B cell (primary cell): Measurements from ENCODE around the gene ARHGDIB. TPM values are rescaled to one million over a fixed set of nuclear protein-coding genes. Genes with fewer than 3 reads are reported as not detected.

ENCODE experiments used
- ATAC-seq: fragments of 200-7000 bp; cut with Tn5 transposase; one replicate; pipeline ENCODE4 v1.10.0; 2021; ENCODE audit warnings: low read depth, mild to moderate bottlenecking, moderate number of reproducible peaks, moderate library complexity
- CTCF ChIA-PET: fragments of 350-600 bp; sonication (Branson Sonifier 250); formaldehyde crosslinking; loops from one replicate; lab custom pipeline; 2021; ENCODE audit warnings: antibody characterized with exemption, inconsistent platforms; lab: Charles Lee
- POLR2A ChIA-PET: fragments of 350-600 bp; sonication (Branson Sonifier 250); formaldehyde crosslinking; loops from one replicate; lab custom pipeline; 2021; ENCODE audit warnings: antibody characterized with exemption; lab: Charles Lee
- DNase-seq: peaks from one replicate; pipeline ENCODE4 v3.0.0; 2013
- H2AFZ ChIP-seq: 2 replicates; pipeline ENCODE4 v1.6.1; 2012; ENCODE audit warnings: mild to moderate bottlenecking, low read depth, low read length; ENCODE audit not compliant: insufficient read depth, poor library complexity, severe bottlenecking
- H3K27ac ChIP-seq, 2 donors: 1 replicate in 1 of 2; 2 replicates in 1 of 2; pipeline ENCODE4 v1.5.1; 2012 to 2013; ENCODE audit warnings: low read length in 2 of 2, mild to moderate bottlenecking in 2 of 2, moderate library complexity in 1 of 2
- H3K27me3 ChIP-seq, 4 experiments: fragments of 200-600 bp in 1 of 4; sonication (generic) in 1 of 4; replicated peaks in 1 of 4; 1 replicate in 2 of 4; 2 replicates in 2 of 4; pipeline versions ENCODE4 v1.6.1 to v1.7.0; 2013 to 2016; ENCODE audit warnings: low read length in 3 of 4, mild to moderate bottlenecking in 2 of 4, mixed read lengths in 1 of 4, moderate library complexity in 1 of 4; ENCODE audit not compliant: insufficient read depth in 4 of 4, control insufficient read depth in 3 of 4; ENCODE audit errors: control extremely low read depth in 1 of 4
- H3K36me3 ChIP-seq, 2 experiments: replicated peaks in 1 of 2; 1 replicate in 1 of 2; 2 replicates in 1 of 2; pipeline versions ENCODE4 v1.6.1 to v1.7.1; 2013; ENCODE audit warnings: low read length in 1 of 2; ENCODE audit not compliant: insufficient read depth in 2 of 2, control insufficient read depth in 1 of 2; ENCODE audit errors: control extremely low read depth in 1 of 2, extremely low read depth in 1 of 2
- H3K4me1 ChIP-seq, 2 donors: fragments of 200-600 bp in 1 of 2; sonication (generic) in 1 of 2; 1 replicate in 1 of 2; 2 replicates in 1 of 2; pipeline versions ENCODE4 v1.5.1 to v1.6.1; 2013 to 2017; ENCODE audit warnings: low read length in 2 of 2; ENCODE audit not compliant: control insufficient read depth in 2 of 2, insufficient read depth in 2 of 2
- H3K4me2 ChIP-seq: replicated peaks from 2 replicates; pipeline ENCODE3; 2012; ENCODE audit warnings: mild to moderate bottlenecking, low read depth, low read length; ENCODE audit not compliant: poor library complexity, severe bottlenecking
- H3K4me3 ChIP-seq, 5 experiments: fragments of 200-600 bp in 1 of 5; sonication (generic) in 1 of 5; 1 replicate in 3 of 5; 2 replicates in 2 of 5; pipeline versions ENCODE4 v1.5.1 to v1.7.0; 2011 to 2016; ENCODE audit warnings: low read length in 4 of 5, mild to moderate bottlenecking in 4 of 5, low read depth in 2 of 5, control low read depth in 1 of 5, moderate library complexity in 1 of 5; ENCODE audit not compliant: insufficient read depth in 1 of 5; ENCODE audit errors: control extremely low read depth in 1 of 5, extremely low read depth in 1 of 5
- H3K79me2 ChIP-seq: fragments of 200-600 bp; sonication (generic); one replicate; pipeline ENCODE4 v1.6.0; 2016; ENCODE audit warnings: low read length; ENCODE audit not compliant: control insufficient read depth, insufficient read depth
- H3K9ac ChIP-seq: fragments of 200-600 bp; sonication (generic); 2 replicates; pipeline ENCODE4 v1.6.1; 2017; ENCODE audit warnings: mild to moderate bottlenecking, low read length, moderate library complexity
- H3K9me3 ChIP-seq, 3 donors: one replicate each; pipeline versions ENCODE4 v1.6.1 to v1.7.1; 2013; ENCODE audit warnings: low read length in 2 of 3; ENCODE audit not compliant: control insufficient read depth in 2 of 3, insufficient read depth in 1 of 3; ENCODE audit errors: control extremely low read depth in 1 of 3
- H4K20me1 ChIP-seq: 2 replicates; pipeline ENCODE4 v1.6.0; 2012; ENCODE audit warnings: mild to moderate bottlenecking, low read length; ENCODE audit not compliant: insufficient read depth, control insufficient read depth, poor library complexity, severe bottlenecking
- H3K27ac Mint-ChIP-seq: one replicate; pipeline ENCODE4 v1.8.0; 2021; ENCODE audit warnings: mixed read lengths
- H3K27me3 Mint-ChIP-seq: one replicate; pipeline ENCODE4 v1.8.0; 2021; ENCODE audit warnings: mixed read lengths
- H3K4me1 Mint-ChIP-seq: one replicate; pipeline ENCODE4 v1.8.0; 2021; ENCODE audit warnings: mixed read lengths
- H3K4me3 Mint-ChIP-seq: one replicate; pipeline ENCODE4 v1.8.0; 2021; ENCODE audit warnings: mixed read lengths
- H3K9me3 Mint-ChIP-seq: one replicate; pipeline ENCODE4 v1.8.0; 2022; ENCODE audit warnings: mixed read lengths; ENCODE audit not compliant: insufficient read depth
- CTCF ChIP-seq: fragments of 200-600 bp; IDR thresholded peaks from one replicate; pipeline ENCODE4 v1.8.0; 2022; ENCODE audit warnings: antibody characterized with exemption, mild to moderate bottlenecking
- EZH2 ChIP-seq: IDR thresholded peaks from 2 replicates; pipeline ENCODE4 v1.6.1; 2012; ENCODE audit warnings: borderline replicate concordance, low read depth, mild to moderate bottlenecking, moderate library complexity, low read length; ENCODE audit not compliant: insufficient read depth, poor library complexity, severe bottlenecking
- WGBS: methylation state at CpG from one replicate; pipeline ENCODE4 v1.1.5; 2013; ENCODE audit warnings: missing lambda C conversion rate; ENCODE audit not compliant: insufficient coverage; 5-methylcytosine and 5-hydroxymethylcytosine counted together
- intact Hi-C: fragments of 100-400 bp; cut with micrococcal nuclease; formaldehyde crosslinking; loops from one replicate; pipeline ENCODE4 v1.10.0; 2022
- polyA plus RNA-seq: library from polyadenylated mRNA; depleted of rRNA; stranded (reverse); fragments of >200 nt; gene quantifications from 2 replicates; pipeline ENCODE4 v1.2.3, GENCODE V29; 2012
- total RNA-seq, 2 donors: library from RNA; stranded (reverse); fragments of 120-200 nt in 1 of 2; gene quantifications; 1 replicate in 1 of 2; 2 replicates in 1 of 2; pipeline versions ENCODE4 v1.2.3 to v1.2.4, GENCODE V29; 2013 to 2022

The ARHGDIB gene
- total and polyA plus RNA-seq, 2 donors (not counting 1 experiment from before 2014, with no cell fraction given): 514 to 826 TPM

- no peak overlapping the region for H3K4me3 Mint-ChIP-seq
- H3K4me1 Mint-ChIP-seq: peaks cover 24% of the 10 kb centered on the region
- POLR2A ChIA-PET: no interaction called here
- no peak overlapping the region for H3K4me2 ChIP-seq
- ATAC-seq: no peak
- no peak for TF ChIP-seq EZH2
- TF ChIP-seq CTCF: no peak
- no peak overlapping the region for H3K4me3 ChIP-seq
- H3K9me3 Mint-ChIP-seq: no peaks in the 10 kb centered on the region
- intact Hi-C loops: no loop called here
- H3K9ac ChIP-seq: no peak overlapping the region
- no peaks in the 10 kb centered on the region for H4K20me1 ChIP-seq
- H3K27ac Mint-ChIP-seq: no peak overlapping the region
- H3K27me3 ChIP-seq: no peaks in the 10 kb centered on the region
- no peaks in the 10 kb centered on the region for H3K9me3 ChIP-seq
- CTCF ChIA-PET: no interaction called here
- no peaks in the 10 kb centered on the region for H3K36me3 ChIP-seq
- no peaks in the 10 kb centered on the region for H3K27me3 Mint-ChIP-seq
- no peak overlapping the region for H3K27ac ChIP-seq
- no CpG with 5 or more reads among the region's 3 CpGs for WGBS
- DNase-seq: no peak
- H2AFZ ChIP-seq: no peak overlapping the region
- peaks cover 15 to 29% of the 10 kb centered on the region in 2 donors for H3K4me1 ChIP-seq
- H3K79me2 ChIP-seq: peaks cover 5% of the 10 kb centered on the region
Measured at GRCh38 chr12:14976658-14977057, 15.3 kb upstream of the ARHGDIB start.

GRCh38 chr12:14975457-14975856 lies 14.1 kb upstream of the ARHGDIB start:
- Mint-ChIP-seq H3K4me3 (no peak overlapping the region), H3K27ac (no peak overlapping the region), H3K4me1 (peaks cover 14% of the 10 kb centered on the region), H3K9me3 (no peaks in the 10 kb centered on the region), H3K27me3 (no peaks in the 10 kb centered on the region)
- 81% methylated on average over 3 of the region's 4 CpGs for WGBS
- Histone ChIP-seq H3K9ac (no peak overlapping the region), H3K9me3 (no peaks in the 10 kb centered on the region), H3K4me2 (no peak overlapping the region), H4K20me1 (no peaks in the 10 kb centered on the region), H2AFZ (no peak overlapping the region), H3K36me3 (no peaks in the 10 kb centered on the region), H3K27ac (no peak overlapping the region), H3K27me3 (no peaks in the 10 kb centered on the region), H3K4me1 (peaks cover 7 to 17% of the 10 kb centered on the region in 2 donors), H3K4me3 (no peak overlapping the region), H3K79me2 (no peaks in the 10 kb centered on the region)
- CTCF ChIA-PET: interaction anchor here (0.9 kb wide), 1 partner anchor 20 kb away, joined by 3 read pairs; no protein-coding TSS in a partner anchor
- ATAC-seq (no peak), DNase-seq (no peak)
- POLR2A ChIA-PET: no interaction called here
- intact Hi-C loops: no loop called here
- no peak for TF ChIP-seq EZH2
- TF ChIP-seq CTCF: no peak
